ENCODE results near the gene CISD1.
"Not testable (repeated sequence)": the region's sequence is repeated elsewhere in the genome, so short reads cannot be mapped to it uniquely, and the experiment has no call there.

The CISD1 gene

DNA sequence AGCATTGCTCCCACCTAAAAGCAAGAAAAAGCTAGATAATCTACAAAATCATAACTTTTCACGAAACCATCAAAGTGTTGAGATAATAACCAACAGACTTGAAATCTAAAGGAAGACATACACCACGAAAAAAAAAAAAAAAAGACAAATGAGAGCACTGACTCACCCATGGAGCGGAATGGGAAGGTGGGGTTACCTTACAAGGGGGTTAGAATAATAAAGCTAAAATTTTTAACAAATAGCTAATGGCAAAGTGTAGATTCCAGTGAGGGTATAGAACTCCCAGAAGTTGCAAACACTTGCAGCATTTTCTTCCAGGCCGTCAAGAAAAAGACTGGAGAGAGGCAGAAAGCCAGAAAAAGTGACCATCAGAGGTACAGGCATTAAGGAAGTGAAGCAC, 28.4 kb upstream of the CISD1 start:
- no peak for TF ChIP-seq EZH2 (IDR thresholded peaks at IDR 0.05; ENCODE audit: borderline replicate concordance, low read depth, low read length, severe bottlenecking)
- TF ChIP-seq, protein P1, sequence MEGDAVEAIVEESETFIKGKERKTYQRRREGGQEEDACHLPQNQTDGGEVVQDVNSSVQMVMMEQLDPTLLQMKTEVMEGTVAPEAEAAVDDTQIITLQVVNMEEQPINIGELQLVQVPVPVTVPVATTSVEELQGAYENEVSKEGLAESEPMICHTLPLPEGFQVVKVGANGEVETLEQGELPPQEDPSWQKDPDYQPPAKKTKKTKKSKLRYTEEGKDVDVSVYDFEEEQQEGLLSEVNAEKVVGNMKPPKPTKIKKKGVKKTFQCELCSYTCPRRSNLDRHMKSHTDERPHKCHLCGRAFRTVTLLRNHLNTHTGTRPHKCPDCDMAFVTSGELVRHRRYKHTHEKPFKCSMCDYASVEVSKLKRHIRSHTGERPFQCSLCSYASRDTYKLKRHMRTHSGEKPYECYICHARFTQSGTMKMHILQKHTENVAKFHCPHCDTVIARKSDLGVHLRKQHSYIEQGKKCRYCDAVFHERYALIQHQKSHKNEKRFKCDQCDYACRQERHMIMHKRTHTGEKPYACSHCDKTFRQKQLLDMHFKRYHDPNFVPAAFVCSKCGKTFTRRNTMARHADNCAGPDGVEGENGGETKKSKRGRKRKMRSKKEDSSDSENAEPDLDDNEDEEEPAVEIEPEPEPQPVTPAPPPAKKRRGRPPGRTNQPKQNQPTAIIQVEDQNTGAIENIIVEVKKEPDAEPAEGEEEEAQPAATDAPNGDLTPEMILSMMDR (IDR thresholded peaks at IDR 0.05; ENCODE audit: borderline replicate concordance, extremely low read depth, low read length, poor library complexity, severe bottlenecking) = no peak
- Histone ChIP-seq H3K4me2 (ENCODE audit: insufficient read depth, low read length) (no peak overlapping the region), H3K9me3 (ENCODE audit: insufficient read depth, low read length, severe bottlenecking) (peaks cover 3% of the 10 kb centered on the region), H3K27ac (ENCODE audit: low read length) (no peak overlapping the region), H4K20me1 (ENCODE audit: insufficient read depth, low read length) (peaks cover 5% of the 10 kb centered on the region; the same call in 1 of the 2 replicates), H3K27me3 (ENCODE audit: insufficient read depth, low read length, poor library complexity) (no peaks in the 10 kb centered on the region), H3K36me3 (ENCODE audit: insufficient read depth, low read length) (peaks cover 20% of the 10 kb centered on the region), H3K9ac (ENCODE audit: low read depth, low read length) (no peak overlapping the region), H3K79me2 (ENCODE audit: insufficient read depth, low read length) (peaks cover 55% of the 10 kb centered on the region), H3K4me3 (ENCODE audit: low read depth in 1 of 2, low read length in 2 of 2) (no peak overlapping the region), H2AFZ (ENCODE audit: low read depth, low read length) (no peak overlapping the region), H3K4me1 (ENCODE audit: insufficient read depth, low read length) (no peaks in the 10 kb centered on the region; the same call in 1 of the 2 replicates)
- DNase-seq (no peak), ATAC-seq (ENCODE audit: insufficient read depth, low read depth) (no peak)

DNA sequence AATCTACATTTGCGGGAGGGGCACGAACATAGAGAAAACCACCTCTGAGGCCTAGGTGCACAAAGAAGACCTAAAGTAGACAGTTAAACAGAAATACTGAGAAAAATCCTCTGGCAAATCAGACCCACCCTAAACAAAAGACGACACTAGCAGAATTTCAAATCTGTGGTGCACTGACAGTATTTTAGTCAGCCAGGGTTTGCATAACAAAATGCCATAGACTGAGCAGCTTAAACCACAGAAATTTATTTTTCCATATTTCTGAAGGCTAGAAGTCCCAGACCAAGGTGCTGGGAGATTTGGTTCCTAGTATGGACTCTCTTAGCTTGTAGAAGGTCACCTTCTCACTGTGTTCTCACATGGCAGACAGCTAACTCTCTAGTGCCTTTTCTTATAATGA, 27.6 kb upstream of the CISD1 start:
- ATAC-seq (ENCODE audit: insufficient read depth, low read depth) = no peak
- Histone ChIP-seq H3K36me3 (ENCODE audit: insufficient read depth, low read length) (peaks cover 14% of the 10 kb centered on the region), H3K27ac (ENCODE audit: low read length) (no peak overlapping the region), H3K4me3 (ENCODE audit: low read depth in 1 of 2, low read length in 2 of 2) (no peak overlapping the region), H3K4me2 (ENCODE audit: insufficient read depth, low read length) (no peak overlapping the region), H3K4me1 (ENCODE audit: insufficient read depth, low read length) (no peaks in the 10 kb centered on the region; the same call in 1 of the 2 replicates), H3K79me2 (ENCODE audit: insufficient read depth, low read length) (peaks cover 55% of the 10 kb centered on the region), H2AFZ (ENCODE audit: low read depth, low read length) (no peak overlapping the region), H3K27me3 (ENCODE audit: insufficient read depth, low read length, poor library complexity) (no peaks in the 10 kb centered on the region), H3K9me3 (ENCODE audit: insufficient read depth, low read length, severe bottlenecking) (peaks cover 3% of the 10 kb centered on the region), H4K20me1 (ENCODE audit: insufficient read depth, low read length) (peaks cover 5% of the 10 kb centered on the region; the same call in 1 of the 2 replicates), H3K9ac (ENCODE audit: low read depth, low read length) (no peak overlapping the region)
- no peak for TF ChIP-seq EZH2 (IDR thresholded peaks at IDR 0.05; ENCODE audit: borderline replicate concordance, low read depth, low read length, severe bottlenecking)
- TF ChIP-seq, protein P1 (IDR thresholded peaks at IDR 0.05; ENCODE audit: borderline replicate concordance, extremely low read depth, low read length, poor library complexity, severe bottlenecking) = no peak
- no peak for DNase-seq

DNA sequence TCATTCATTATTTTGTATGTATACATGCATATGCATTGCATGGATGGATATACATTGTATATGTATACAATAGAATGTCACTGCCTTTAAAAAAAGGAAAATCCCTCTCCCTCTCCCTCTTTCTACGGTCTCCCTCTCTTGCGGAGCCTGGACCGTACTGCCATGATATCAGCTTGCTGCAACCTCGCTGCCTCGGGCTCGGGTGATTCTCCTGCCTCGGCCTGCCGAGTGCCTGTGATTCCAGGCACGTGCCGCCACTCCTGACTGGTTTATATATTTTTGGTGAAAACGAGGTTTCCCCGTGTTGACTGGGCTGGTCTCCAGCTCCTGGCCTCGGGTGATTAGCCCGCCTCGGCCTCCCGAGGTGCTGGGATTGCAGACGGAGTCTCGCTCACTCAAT, 25.7 kb upstream of the CISD1 start:
- H3K4me2 ChIP-seq (ENCODE audit: insufficient read depth, low read length) = no peak overlapping the region
- no peak overlapping the region for H3K9ac ChIP-seq (ENCODE audit: low read depth, low read length)
- DNase-seq = no peak
- no peak overlapping the region for H2AFZ ChIP-seq (ENCODE audit: low read depth, low read length)
- H3K79me2 ChIP-seq (ENCODE audit: insufficient read depth, low read length) = peaks cover 55% of the 10 kb centered on the region
- H3K27me3 ChIP-seq (ENCODE audit: insufficient read depth, low read length, poor library complexity) = no peaks in the 10 kb centered on the region
- H3K27ac ChIP-seq (ENCODE audit: low read length) = no peak overlapping the region
- no peak for ATAC-seq (ENCODE audit: insufficient read depth, low read depth)
- TF ChIP-seq, protein P1 (IDR thresholded peaks at IDR 0.05; ENCODE audit: borderline replicate concordance, extremely low read depth, low read length, poor library complexity, severe bottlenecking) = no peak
- TF ChIP-seq EZH2 (IDR thresholded peaks at IDR 0.05; ENCODE audit: borderline replicate concordance, low read depth, low read length, severe bottlenecking) = no peak
- H3K4me1 ChIP-seq (ENCODE audit: insufficient read depth, low read length) = no peaks in the 10 kb centered on the region; the same call in 1 of the 2 replicates
- no peak overlapping the region for H3K4me3 ChIP-seq (ENCODE audit: low read depth in 1 of 2, low read length in 2 of 2)
- H4K20me1 ChIP-seq (ENCODE audit: insufficient read depth, low read length) = peaks cover 5% of the 10 kb centered on the region; the same call in 1 of the 2 replicates
- H3K36me3 ChIP-seq (ENCODE audit: insufficient read depth, low read length) = no peaks in the 10 kb centered on the region
- peaks cover 3% of the 10 kb centered on the region for H3K9me3 ChIP-seq (ENCODE audit: insufficient read depth, low read length, severe bottlenecking)

DNA sequence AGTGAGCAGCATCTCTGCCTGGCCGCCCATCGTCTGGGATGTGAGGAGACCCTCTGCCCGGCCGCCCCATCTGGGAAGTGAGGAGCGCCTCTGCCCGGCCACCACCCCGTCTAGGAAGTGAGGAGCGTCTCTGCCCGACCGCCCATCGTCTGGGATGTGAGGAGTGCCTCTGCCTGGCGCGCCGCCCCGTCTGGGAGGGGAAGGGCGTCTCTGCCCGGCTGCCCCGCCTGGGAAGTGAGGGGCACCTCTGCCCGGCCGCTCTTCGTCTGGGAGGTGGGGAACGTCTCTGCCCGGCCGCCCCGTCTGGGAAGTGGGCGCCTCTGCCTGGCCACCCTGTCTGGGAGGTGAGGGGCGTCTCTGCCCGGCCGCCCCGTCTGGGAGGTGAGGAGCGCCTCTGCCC, 25.2 kb upstream of the CISD1 start:
- H3K36me3 ChIP-seq (ENCODE audit: insufficient read depth, low read length); H4K20me1 ChIP-seq (ENCODE audit: insufficient read depth, low read length); H3K27ac ChIP-seq (ENCODE audit: low read length); H3K27me3 ChIP-seq (ENCODE audit: insufficient read depth, low read length, poor library complexity); H3K4me1 ChIP-seq (ENCODE audit: insufficient read depth, low read length); H3K4me2 ChIP-seq (ENCODE audit: insufficient read depth, low read length); H2AFZ ChIP-seq (ENCODE audit: low read depth, low read length); H3K9ac ChIP-seq (ENCODE audit: low read depth, low read length); H3K4me3 ChIP-seq (ENCODE audit: low read depth in 1 of 2, low read length in 2 of 2); DNase-seq; H3K9me3 ChIP-seq (ENCODE audit: insufficient read depth, low read length, severe bottlenecking); ATAC-seq (ENCODE audit: insufficient read depth, low read depth): not testable (repeated sequence)
- peaks cover 55% of the 10 kb centered on the region for H3K79me2 ChIP-seq (ENCODE audit: insufficient read depth, low read length)

DNA sequence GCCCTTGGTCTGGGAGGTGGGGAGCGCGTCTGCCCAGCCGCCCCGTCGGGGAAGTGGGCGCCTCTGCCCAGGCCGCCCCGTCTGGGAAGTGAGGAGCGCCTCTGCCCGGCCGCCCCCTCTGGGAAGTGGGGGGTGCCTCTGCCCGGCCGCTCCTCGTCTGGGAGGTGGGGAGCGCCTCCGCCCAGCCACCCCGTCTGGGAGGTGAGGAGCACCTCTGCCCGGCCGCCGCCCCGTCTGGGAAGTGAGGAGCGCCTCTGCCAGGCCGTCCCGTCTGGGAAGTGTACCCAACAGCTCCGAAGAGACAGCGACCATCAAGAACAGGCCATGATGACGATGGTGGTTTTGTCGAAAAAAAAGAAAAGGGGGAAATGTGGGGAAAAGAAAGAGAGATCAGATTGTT, 24.7 kb upstream of the CISD1 start:
- not testable (repeated sequence) for H3K27ac ChIP-seq (ENCODE audit: low read length); H4K20me1 ChIP-seq (ENCODE audit: insufficient read depth, low read length); H3K27me3 ChIP-seq (ENCODE audit: insufficient read depth, low read length, poor library complexity); H3K4me3 ChIP-seq (ENCODE audit: low read depth in 1 of 2, low read length in 2 of 2); DNase-seq; H3K36me3 ChIP-seq (ENCODE audit: insufficient read depth, low read length); H3K9ac ChIP-seq (ENCODE audit: low read depth, low read length); H3K4me1 ChIP-seq (ENCODE audit: insufficient read depth, low read length); H2AFZ ChIP-seq (ENCODE audit: low read depth, low read length); H3K9me3 ChIP-seq (ENCODE audit: insufficient read depth, low read length, severe bottlenecking); H3K4me2 ChIP-seq (ENCODE audit: insufficient read depth, low read length); ATAC-seq (ENCODE audit: insufficient read depth, low read depth)
- H3K79me2 ChIP-seq (ENCODE audit: insufficient read depth, low read length) = peaks cover 54% of the 10 kb centered on the region

DNA sequence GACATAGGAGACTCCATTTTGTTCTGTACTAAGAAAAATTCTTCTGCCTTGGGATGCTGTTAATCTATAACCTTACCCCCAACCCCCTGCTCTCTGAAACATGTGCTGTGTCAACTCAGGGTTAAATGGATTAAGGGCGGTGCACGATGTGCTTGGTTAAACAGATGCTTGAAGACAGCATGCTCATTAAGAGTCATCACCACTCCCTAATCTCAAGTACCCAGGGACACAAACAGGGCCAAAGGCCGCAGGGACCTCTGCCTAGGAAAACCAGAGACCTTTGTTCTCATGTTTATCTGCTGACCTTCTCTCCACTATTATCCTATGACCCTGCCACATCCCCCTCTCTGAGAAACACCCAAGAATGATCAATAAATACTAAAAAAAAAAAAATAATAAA, 24.3 kb upstream of the CISD1 start:
- H3K4me3 ChIP-seq (ENCODE audit: low read depth in 1 of 2, low read length in 2 of 2); H3K36me3 ChIP-seq (ENCODE audit: insufficient read depth, low read length); DNase-seq; H3K9me3 ChIP-seq (ENCODE audit: insufficient read depth, low read length, severe bottlenecking); H2AFZ ChIP-seq (ENCODE audit: low read depth, low read length); H3K9ac ChIP-seq (ENCODE audit: low read depth, low read length); H3K27ac ChIP-seq (ENCODE audit: low read length); H3K27me3 ChIP-seq (ENCODE audit: insufficient read depth, low read length, poor library complexity); H3K4me2 ChIP-seq (ENCODE audit: insufficient read depth, low read length); H3K4me1 ChIP-seq (ENCODE audit: insufficient read depth, low read length); ATAC-seq (ENCODE audit: insufficient read depth, low read depth); H4K20me1 ChIP-seq (ENCODE audit: insufficient read depth, low read length): not testable (repeated sequence)
- H3K79me2 ChIP-seq (ENCODE audit: insufficient read depth, low read length) = peaks cover 49% of the 10 kb centered on the region
